Epithelial cell of esophagus (primary cell): ENCODE measurements around the gene TUBA4A.
"Not testable (repeated sequence)": the region's sequence is repeated elsewhere in the genome, so short reads cannot be mapped to it uniquely, and the experiment has no call there.

ENCODE experiments used
- DNase-seq: peaks from one replicate; pipeline ENCODE4 v3.0.0; 2010; ENCODE audit warnings: low read depth
- H3K4me3 ChIP-seq: 2 replicates; pipeline ENCODE4 v1.5.1; 2011; ENCODE audit warnings: mild to moderate bottlenecking, low read length, control low read depth
- CTCF ChIP-seq: IDR thresholded peaks from 2 replicates; pipeline ENCODE4 v1.5.1; 2011; ENCODE audit warnings: low read depth, mild to moderate bottlenecking, low read length, control low read depth, inconsistent platforms; ENCODE audit not compliant: insufficient read depth; ENCODE audit errors: missing control alignments

Gene TUBA4A

DNA sequence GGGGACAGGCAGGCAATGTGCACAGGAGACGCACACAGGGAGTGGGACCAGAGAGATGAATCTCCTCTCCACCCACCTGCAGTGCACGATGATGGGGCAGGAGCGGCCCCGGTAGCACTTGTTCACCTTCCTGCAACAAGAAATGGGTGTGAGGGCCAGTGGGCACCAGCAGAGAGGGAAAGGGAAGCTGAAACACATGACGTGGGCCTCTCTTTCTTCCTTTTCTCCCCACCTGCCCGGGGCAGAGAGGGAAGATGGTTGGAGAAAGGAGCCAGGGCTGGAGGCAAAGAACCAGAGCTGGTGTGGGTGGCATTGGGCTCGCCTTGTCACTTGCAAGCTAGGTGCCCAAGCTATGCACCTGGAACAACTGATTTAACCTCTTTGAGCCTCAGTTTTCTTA, 37.7 kb upstream of the TUBA4A start:
- no peak for TF ChIP-seq CTCF
- no peak for DNase-seq
- H3K4me3 ChIP-seq: no peak overlapping the region

DNA sequence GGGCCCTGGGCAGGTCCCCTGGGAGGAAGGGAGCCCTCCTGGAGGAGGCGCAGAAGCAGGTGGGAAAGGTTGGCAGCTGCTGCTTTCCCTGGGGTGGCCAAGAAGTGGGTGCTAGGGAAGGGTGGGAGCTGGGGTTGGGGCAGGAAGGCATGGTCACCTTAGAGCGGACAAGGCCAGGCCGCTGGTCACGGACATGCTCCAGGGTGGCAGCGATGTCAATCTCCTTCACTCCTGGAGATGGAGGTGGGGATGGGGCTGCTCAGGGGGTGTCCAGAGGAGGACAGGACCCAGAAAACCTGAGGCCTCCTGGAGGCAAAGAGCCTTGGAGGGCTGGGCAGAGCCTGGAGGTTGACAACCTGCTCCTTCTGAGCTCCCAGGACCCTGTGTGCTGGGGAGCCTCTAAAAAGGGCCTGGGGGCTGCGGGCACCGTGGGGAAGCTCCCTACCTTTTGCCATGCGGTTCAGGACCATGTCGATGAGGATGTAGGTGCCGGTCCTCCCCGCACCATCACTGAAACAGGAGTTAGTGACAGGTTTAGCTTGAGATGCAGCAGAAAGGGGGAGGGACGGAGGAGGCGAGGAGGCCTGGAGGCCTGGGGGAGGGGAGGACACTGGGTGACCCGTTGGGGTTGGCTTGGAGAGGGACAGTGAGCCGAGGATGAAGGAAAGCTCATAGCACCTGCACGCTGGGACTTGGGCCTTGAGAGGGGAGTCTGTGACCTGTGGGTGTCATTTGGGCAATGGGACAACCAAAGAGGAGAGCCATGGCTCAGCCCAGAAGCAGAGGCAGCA, 36.9 kb upstream of the TUBA4A start:
- no peak overlapping the region for H3K4me3 ChIP-seq
- TF ChIP-seq CTCF: no peak
- no peak for DNase-seq

DNA sequence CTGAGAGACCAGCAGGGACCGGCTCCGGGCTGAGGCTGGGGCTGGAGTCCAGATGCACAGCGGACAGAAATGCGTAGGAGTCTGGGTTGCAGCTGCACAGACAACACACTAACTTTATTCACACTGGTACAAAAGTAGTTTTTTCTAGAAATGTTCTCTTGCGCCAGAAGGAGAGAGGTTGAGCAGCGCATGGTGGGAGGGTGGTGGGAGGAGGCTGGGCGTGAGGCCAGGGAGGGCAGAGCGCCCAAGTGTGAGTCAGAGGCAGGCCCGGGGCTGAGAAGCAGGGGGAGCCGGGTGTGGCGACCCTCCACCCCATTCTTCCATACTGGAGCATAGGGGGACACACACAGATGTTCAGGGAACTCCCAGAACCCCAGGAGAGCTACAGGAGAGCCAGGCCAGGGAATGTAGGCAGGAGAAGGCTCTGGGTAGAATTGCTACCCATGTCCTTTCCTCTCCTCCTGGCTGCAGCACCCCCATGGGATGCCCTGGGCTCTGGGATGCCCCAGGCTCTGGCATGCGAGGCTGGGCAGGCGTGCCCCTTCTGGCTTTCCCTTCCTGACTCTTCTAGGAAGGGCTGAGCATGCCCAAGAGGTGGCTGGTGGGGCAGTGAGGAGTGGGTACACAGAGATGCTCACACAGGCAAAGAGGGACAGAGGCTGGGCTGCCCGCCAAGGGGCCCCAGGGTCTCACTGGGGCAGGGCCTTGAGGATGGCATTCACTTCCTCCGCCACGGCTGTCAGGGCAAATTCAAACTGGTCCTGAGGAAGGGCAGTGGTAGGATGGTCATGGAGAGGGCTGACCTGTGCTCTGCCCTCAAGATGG, 36.0 kb upstream of the TUBA4A start:
- peak; percentile 82 for DNase-seq
- TF ChIP-seq CTCF: no peak
- no peak overlapping the region for H3K4me3 ChIP-seq

DNA sequence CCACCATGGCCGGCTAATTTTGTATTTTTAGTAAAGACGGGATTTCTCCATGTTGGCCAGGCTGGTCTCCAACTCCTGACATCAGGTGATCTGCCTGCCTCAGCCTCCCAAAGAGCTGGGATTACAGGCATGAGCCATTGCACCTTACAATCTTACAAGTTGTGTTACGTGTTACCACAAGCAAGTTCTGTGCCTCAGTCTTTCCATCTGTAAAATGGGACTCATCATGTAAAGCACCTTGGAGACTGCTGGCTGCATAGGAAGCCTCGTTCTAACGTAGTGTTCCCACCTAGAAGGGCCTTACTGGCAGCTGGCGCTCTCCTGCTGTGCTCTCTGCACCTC, 35.4 kb upstream of the TUBA4A start:
- no peak for TF ChIP-seq CTCF
- no peak overlapping the region for H3K4me3 ChIP-seq

DNA sequence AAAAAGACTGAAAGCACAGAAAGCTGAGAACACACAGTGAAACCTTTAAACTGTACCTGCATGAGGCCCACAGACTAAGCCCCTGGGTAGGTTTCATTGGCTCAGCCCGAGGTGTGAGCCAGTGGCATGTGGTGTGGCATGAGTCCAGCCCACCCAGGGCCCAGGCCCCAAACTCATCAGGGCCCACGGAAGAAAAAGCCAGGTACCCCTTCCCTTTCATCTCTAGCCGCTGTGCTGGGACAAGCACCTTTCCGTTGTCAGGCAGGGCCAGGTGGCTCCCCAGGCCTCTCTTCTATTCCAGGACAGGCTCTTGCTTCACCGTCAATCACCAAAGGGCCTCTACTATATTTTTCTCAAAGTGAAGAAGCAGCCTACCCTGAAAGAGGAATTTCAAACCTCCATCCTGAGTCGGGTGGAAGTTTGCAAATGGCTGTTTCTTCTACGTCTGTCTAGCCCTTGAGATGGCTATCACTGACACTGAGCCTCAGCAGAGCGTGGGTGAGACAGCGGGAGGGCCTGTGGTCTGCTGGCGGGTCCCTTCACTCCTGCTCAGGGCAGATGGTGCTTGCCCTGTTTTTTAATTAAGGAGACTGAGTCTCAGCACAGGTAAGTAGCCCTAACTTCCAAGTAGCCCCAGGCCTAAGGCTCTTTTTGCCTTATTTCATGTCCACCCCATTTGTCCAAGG, 34.0 kb upstream of the TUBA4A start:
- no peak for DNase-seq
- no peak overlapping the region for H3K4me3 ChIP-seq
- TF ChIP-seq CTCF: no peak

More for the DNA sequence above, 35.4 kb upstream of the TUBA4A start:
- no peak for DNase-seq

- not testable (repeated sequence) for H3K4me3 ChIP-seq, DNase-seq
Measured at GRCh38 chr2:219287116-219287440, 33.4 kb upstream of the TUBA4A start.

- DNase-seq: peak; percentile 82
- H3K4me3 ChIP-seq: no peak overlapping the region
- peak; percentile 2 for TF ChIP-seq CTCF
Measured at GRCh38 chr2:219286436-219287115, 32.9 kb upstream of the TUBA4A start.
